K562 (cell line): ENCODE data around the gene TMEM184A. TPM values are rescaled to one million over a fixed set of nuclear protein-coding genes. Genes with fewer than 3 reads are reported as not detected.
A peak's percentile ranks its signal among the peaks of the same experiment; 100 is the strongest.

Experiments
- ATAC-seq: fragments of 200-7000 bp; cut with Tn5 transposase; 3 replicates; pipeline ENCODE4 v1.9.1; 2020; ENCODE audit warnings: moderate library complexity
- BruUV-seq: library from RNA; stranded (reverse); fragments of 400-500 nt; replicated peaks from 2 replicates; lab custom pipeline; 2021; lab: Mats Ljungman, UMichigan
- CTCF ChIA-PET: fragments of 300-600 bp; formaldehyde crosslinking; extraction: SDS; loops from one replicate; lab custom pipeline; 2021; ENCODE audit warnings: low intra/inter-chr PET ratio; lab: Yijun Ruan, JAX
- POLR2A ChIA-PET: fragments of 300-600, 350-650 bp; sonication (Branson Sonifier 250); formaldehyde crosslinking; extraction: SDS; loops from one replicate; lab custom pipeline; 2021; ENCODE audit warnings: antibody characterized with exemption, inconsistent platforms; lab: Yijun Ruan, JAX
- DNase-seq, 4 experiments: peaks; one replicate each; pipeline versions ENCODE4 v3.0.0 to v3.0.0-alpha.2; 2011 to 2018; ENCODE audit warnings: low spot score in 3 of 4, mixed read lengths in 3 of 4; ENCODE audit errors: extremely low read depth in 1 of 4
- FAIRE-seq: peaks from 2 replicates; lab custom pipeline; 2011; peaks lifted over from hg19 to GRCh38; lab: Jason Lieb, UNC
- H2AFZ ChIP-seq: 2 replicates; pipeline ENCODE4 v1.6.0; 2011; ENCODE audit warnings: low read depth, low read length, control low read depth, inconsistent platforms
- H3K27ac ChIP-seq: fragments of 200-600 bp; 3 replicates; pipeline ENCODE4 v1.8.0; 2011; ENCODE audit warnings: low read depth, mild to moderate bottlenecking, control low read depth, inconsistent platforms, low read length, moderate library complexity, mixed read lengths; ENCODE audit errors: extremely low read depth
- H3K27me3 ChIP-seq, 2 experiments: fragments of 300-600 bp in 1 of 2; 2 replicates in 1 of 2; 3 replicates in 1 of 2; pipeline versions ENCODE4 v1.6.0 to v1.8.0; 2011; ENCODE audit warnings: inconsistent platforms in 2 of 2, low read length in 2 of 2, mild to moderate bottlenecking in 1 of 2, mixed read lengths in 1 of 2, moderate library complexity in 1 of 2; ENCODE audit not compliant: control insufficient read depth in 2 of 2, insufficient read depth in 2 of 2
- H3K36me3 ChIP-seq: fragments of 300-600 bp; 3 replicates; pipeline ENCODE4 v1.8.0; 2011; ENCODE audit warnings: mild to moderate bottlenecking, low read length, inconsistent platforms; ENCODE audit not compliant: control insufficient read depth, insufficient read depth
- H3K4me1 ChIP-seq, 2 experiments: fragments of 200-600 bp in 1 of 2; replicated peaks in 1 of 2; 2 replicates in 1 of 2; 3 replicates in 1 of 2; pipeline versions ENCODE4 v1.5.1 to v1.8.0; 2011; ENCODE audit warnings: inconsistent platforms in 2 of 2, low read length in 2 of 2, mild to moderate bottlenecking in 1 of 2, mixed read lengths in 1 of 2, moderate library complexity in 1 of 2; ENCODE audit not compliant: control insufficient read depth in 2 of 2, insufficient read depth in 2 of 2
- H3K4me2 ChIP-seq: 2 replicates; pipeline ENCODE4 v1.6.1; 2011; ENCODE audit warnings: low read length, control low read depth, inconsistent platforms, mixed read lengths; ENCODE audit not compliant: insufficient read depth
- H3K4me3 ChIP-seq: fragments of 200-600 bp; sonication (generic), shearing (Covaris generic); 2 replicates; pipeline ENCODE4 v1.5.1; 2016; ENCODE audit warnings: control low read depth, inconsistent platforms
- H3K79me2 ChIP-seq: fragments of 200-600 bp; 3 replicates; pipeline ENCODE4 v1.8.0; 2011; ENCODE audit warnings: low read length, inconsistent platforms; ENCODE audit not compliant: control insufficient read depth, insufficient read depth
- H3K9ac ChIP-seq, 2 experiments: 2 replicates each; pipeline versions ENCODE4 v1.6.0 to v1.6.1; 2011; ENCODE audit warnings: low read depth in 2 of 2, low read length in 2 of 2, control low read depth in 1 of 2, inconsistent platforms in 1 of 2, mild to moderate bottlenecking in 1 of 2, mixed read lengths in 1 of 2; ENCODE audit not compliant: insufficient read depth in 1 of 2
- H3K9me1 ChIP-seq: one replicate; pipeline ENCODE4 v1.6.0; 2011; ENCODE audit warnings: inconsistent platforms, mild to moderate bottlenecking, low read length, moderate library complexity; ENCODE audit not compliant: control insufficient read depth, insufficient read depth
- H3K9me3 ChIP-seq: replicated peaks from 2 replicates; pipeline ENCODE4 v1.5.1; 2011; ENCODE audit warnings: low read depth, low read length, inconsistent platforms; ENCODE audit not compliant: control insufficient read depth, insufficient read depth
- H4K20me1 ChIP-seq: replicated peaks from 2 replicates; pipeline ENCODE4 v1.6.1; 2011; ENCODE audit warnings: low read length, inconsistent platforms, mixed read lengths; ENCODE audit not compliant: control insufficient read depth, insufficient read depth
- DPF2 ChIP-seq: fragments of 450-650 bp; IDR thresholded peaks from 2 replicates; pipeline ENCODE4 v1.6.1; 2016
- L3MBTL2 ChIP-seq: fragments of 450-650 bp; IDR thresholded peaks from 2 replicates; pipeline ENCODE4 v1.6.1; 2016; ENCODE audit warnings: mild to moderate bottlenecking, moderate library complexity
- POLR2A ChIP-seq: fragments of 450-650 bp; conservative IDR thresholded peaks from 2 replicates; pipeline ENCODE4 v1.6.1; 2016
- ZBTB40 ChIP-seq, 2 experiments: fragments of 450-650 bp in 1 of 2; sonication (generic) in 1 of 2; formaldehyde crosslinking in 1 of 2; IDR thresholded peaks; 2 replicates each; pipeline versions ENCODE4 v1.7.1 to v1.9.0; 2016 to 2022; ENCODE audit warnings: inconsistent platforms in 1 of 2, mild to moderate bottlenecking in 1 of 2, missing genetic modification reagents in 1 of 2
- ZNF263 ChIP-seq: sonication (generic); formaldehyde crosslinking; IDR thresholded peaks from 2 replicates; pipeline ENCODE4 v1.8.0; 2022; ENCODE audit warnings: mild to moderate bottlenecking, missing genetic modification reagents, borderline replicate concordance
- ZNF609 ChIP-seq: sonication (generic); formaldehyde crosslinking; IDR thresholded peaks from 2 replicates; pipeline ENCODE4 v1.8.1; 2023; ENCODE audit warnings: missing genetic modification reagents, mild to moderate bottlenecking, borderline replicate concordance
- WGBS: fragments of 100-300 bp; shearing (Covaris generic); methylation state at CpG from one replicate; pipeline ENCODE4 v1.1.6; 2016; ENCODE audit warnings: low coverage, mixed read lengths; ENCODE audit not compliant: insufficient coverage; ENCODE audit errors: missing lambda C conversion rate; 5-methylcytosine and 5-hydroxymethylcytosine counted together
- in situ Hi-C: fragments of 300-500 bp; cut with MboI; formaldehyde crosslinking; loops from 4 replicates; pipeline ENCODE4 v1.15.0; 2018; ENCODE audit warnings: inconsistent platforms, mixed read lengths
- intact Hi-C: fragments of 100-400 bp; cut with micrococcal nuclease; formaldehyde crosslinking; loops from 2 replicates; pipeline ENCODE4 v1.14.2; 2022
- polyA plus RNA-seq, 8 experiments: library from polyadenylated mRNA; depleted of rRNA in 4 of 8; stranded (reverse) in 5 of 8; unstranded in 3 of 8; fragments of >200 nt; fragmentation: Nextera tagmentation in 2 of 8; fragmentation: Illumina TruSeq in 1 of 8; extraction: Ambion mirVana in 2 of 8; extraction: Trizol in 1 of 8; gene quantifications; 2 replicates each; pipeline versions ENCODE4 v1.2.1 to v1.2.3, GENCODE V29; 2011 to 2014; ENCODE audit warnings: inconsistent platforms in 1 of 8, missing spikeins in 1 of 8
- total RNA-seq, 7 experiments: library from RNA; depleted of rRNA in 6 of 7; stranded (reverse); fragments of >200 nt in 6 of 7; fragmentation: Illumina TruSeq in 2 of 7; extraction: Trizol in 2 of 7; gene quantifications; 2 replicates each; pipeline versions ENCODE4 v1.2.1 to v1.2.3, GENCODE V29; 2011 to 2021; ENCODE audit warnings: low replicate concordance in 1 of 7

TMEM184A gene
- total and polyA plus RNA-seq, 9 of the 15 experiments (the other 6 are each of a cell fraction or from before 2014, with no cell fraction given): 0.10 to 0.18 (median 0.11) TPM; not detected in 6

GRCh38 chr7:1585142-1585981 is 29.4 kb upstream of the TMEM184A start:
- Histone ChIP-seq H3K27ac (no peak overlapping the region), H3K9me1 (no peaks in the 10 kb centered on the region), H4K20me1 (peaks cover 6% of the 10 kb centered on the region; the same call in 1 of the 2 replicates), H2AFZ (no peak overlapping the region), H3K4me1 (peaks cover 2 to 36% of the 10 kb centered on the region in 2 experiments; a peak in 3 of 5 replicates), H3K79me2 (no peaks in the 10 kb centered on the region), H3K36me3 (no peaks in the 10 kb centered on the region), H3K9me3 (no peaks in the 10 kb centered on the region), H3K4me3 (no peak overlapping the region), H3K4me2 (no peak overlapping the region), H3K9ac (peak overlapping the region in 1 of 2 experiments; percentile 26; a peak in 1 of 4 replicates), H3K27me3 (peaks cover 62 to 89% of the 10 kb centered on the region in 2 experiments)
- 17% methylated on average over 30 of the region's 37 CpGs for WGBS
- intact Hi-C loops (no loop called here), in situ Hi-C loops (loop anchor here (10.0 kb wide), 1 partner anchor 619 kb away; no protein-coding TSS in a partner anchor)
- POLR2A ChIA-PET: interaction anchor here (0.5 to 0.7 kb wide), 2 partner anchors 24 to 786 kb away, joined by 3 read pairs; no protein-coding TSS in a partner anchor
- no peak for FAIRE-seq
- no peak for ATAC-seq
- no peak for TF ChIP-seq ZBTB40 (IDR thresholded peaks at IDR 0.05)
- no peak for TF ChIP-seq ZBTB40 (CRISPR knock-in tag; IDR thresholded peaks at IDR 0.05)
- no peak for TF ChIP-seq ZNF609 (CRISPR knock-in tag)
- no peak for TF ChIP-seq DPF2
- no peak for TF ChIP-seq POLR2A
- peak; percentile 7; the same call in 1 of the 2 replicates for TF ChIP-seq L3MBTL2
- peak; percentile 52; the same call in 1 of the 2 replicates for TF ChIP-seq ZNF263 (CRISPR knock-in tag)
- no TSS peak for BruUV-seq
- DNase-seq: no peak
- CTCF ChIA-PET: interaction anchor here (0.6 kb wide), 1 partner anchor 980 kb away, joined by 3 read pairs; no protein-coding TSS in a partner anchor
